ENCODE measurements around the gene THOC7. TPM values are rescaled to one million over a fixed set of nuclear protein-coding genes. Genes with fewer than 3 reads are reported as not detected.

Gene THOC7
- total RNA-seq, 2 donors from 2014 or later: 38.0 to 68.9 TPM

GRCh38 chr3:63910891-63911290 is 47.3 kb upstream of the THOC7 start:
- ATAC-seq (ENCODE audit: insufficient number of reproducible peaks, low FRiP score, low read depth): no peak
- Histone ChIP-seq H3K36me3 (no peaks in the 10 kb centered on the region), H3K4me3 (peak overlapping the region; percentile 94), H3K27ac (peak overlapping the region in 1 of 2 donors; percentile 98), H3K27me3 (replicated peaks; ENCODE audit: insufficient read depth) (no peaks in the 10 kb centered on the region), H3K9me3 (no peaks in the 10 kb centered on the region), H3K4me1 (ENCODE audit: control insufficient read depth in 1 of 2, low read depth in 2 of 2) (peaks cover 15 to 26% of the 10 kb centered on the region in 2 donors)
- TF ChIP-seq CTCF (IDR thresholded peaks at IDR 0.05): no peak
- no peak for DNase-seq (ENCODE audit: low spot score)

- ATAC-seq (ENCODE audit: insufficient number of reproducible peaks, low FRiP score, low read depth): no peak
- no peak for DNase-seq (ENCODE audit: low spot score)
- H3K27ac ChIP-seq: no peak overlapping the region
- no peak for TF ChIP-seq CTCF (IDR thresholded peaks at IDR 0.05)
- H3K9me3 ChIP-seq: no peaks in the 10 kb centered on the region
- H3K4me1 ChIP-seq (ENCODE audit: control insufficient read depth in 1 of 2, low read depth in 2 of 2): peaks cover 15 to 26% of the 10 kb centered on the region in 2 donors
- no peaks in the 10 kb centered on the region for H3K27me3 ChIP-seq (replicated peaks; ENCODE audit: insufficient read depth)
- no peaks in the 10 kb centered on the region for H3K36me3 ChIP-seq
- no peak overlapping the region for H3K4me3 ChIP-seq
Observed at GRCh38 chr3:63910001-63910400, 46.4 kb upstream of the THOC7 start.

GRCh38 chr3:63909431-63909830 is 45.8 kb upstream of the THOC7 start:
- H3K27me3 ChIP-seq (replicated peaks; ENCODE audit: insufficient read depth): no peaks in the 10 kb centered on the region
- no peak for TF ChIP-seq CTCF (IDR thresholded peaks at IDR 0.05)
- H3K4me1 ChIP-seq (ENCODE audit: control insufficient read depth in 1 of 2, low read depth in 2 of 2): peaks cover 15 to 22% of the 10 kb centered on the region in 2 donors
- ATAC-seq (ENCODE audit: insufficient number of reproducible peaks, low FRiP score, low read depth) (no peak), DNase-seq (ENCODE audit: low spot score) (no peak)
- no peak overlapping the region for H3K4me3 ChIP-seq
- H3K27ac ChIP-seq: no peak overlapping the region
- no peaks in the 10 kb centered on the region for H3K36me3 ChIP-seq
- H3K9me3 ChIP-seq: no peaks in the 10 kb centered on the region

GRCh38 chr3:63908776-63909175 is 45.2 kb upstream of the THOC7 start:
- TF ChIP-seq CTCF (IDR thresholded peaks at IDR 0.05): no peak
- no peak for ATAC-seq (ENCODE audit: insufficient number of reproducible peaks, low FRiP score, low read depth)

DNA sequence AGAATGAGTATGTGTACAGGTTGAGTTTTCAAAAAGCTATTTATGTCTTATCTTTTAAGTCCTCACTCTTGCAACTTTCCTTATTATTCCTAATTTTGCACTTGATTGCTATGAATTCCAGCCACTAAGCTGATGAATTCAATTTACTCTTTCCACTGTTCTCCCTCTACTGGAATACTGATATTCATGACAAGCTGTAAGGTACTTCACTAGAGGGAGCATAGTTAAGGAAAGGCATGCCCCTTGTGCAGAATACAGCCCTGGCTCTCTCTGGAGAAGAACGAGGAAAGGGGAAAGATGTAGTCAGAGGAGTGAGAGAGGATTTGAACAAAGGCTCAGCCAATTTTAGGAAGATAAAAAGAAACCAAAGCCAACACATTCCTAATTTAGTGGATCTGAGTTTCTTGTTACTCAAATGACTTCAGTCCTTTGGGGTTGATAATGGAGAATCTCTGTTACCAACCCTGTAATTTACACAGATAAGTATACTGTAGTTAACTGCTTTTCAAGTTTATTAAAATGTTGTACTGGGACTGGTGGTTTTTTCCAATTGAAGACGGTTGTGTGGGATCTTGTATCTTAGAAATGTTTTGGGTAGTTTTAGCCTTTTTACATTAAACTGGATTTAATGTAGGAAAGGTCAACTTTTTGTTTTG is 44.6 kb upstream of the THOC7 start:
- H3K4me1 ChIP-seq (ENCODE audit: control insufficient read depth in 1 of 2, low read depth in 2 of 2): peaks cover 5 to 21% of the 10 kb centered on the region in 2 donors
- no peaks in the 10 kb centered on the region for H3K36me3 ChIP-seq
- no peak for ATAC-seq (ENCODE audit: insufficient number of reproducible peaks, low FRiP score, low read depth)
- H3K4me3 ChIP-seq: no peak overlapping the region
- TF ChIP-seq CTCF (IDR thresholded peaks at IDR 0.05): no peak
- no peaks in the 10 kb centered on the region for H3K27me3 ChIP-seq (replicated peaks; ENCODE audit: insufficient read depth)
- H3K27ac ChIP-seq: no peak overlapping the region
- DNase-seq (ENCODE audit: low spot score): no peak
- no peaks in the 10 kb centered on the region for H3K9me3 ChIP-seq

More at GRCh38 chr3:63908776-63909175, 45.2 kb upstream of the THOC7 start:
- Histone ChIP-seq H3K27ac (no peak overlapping the region), H3K9me3 (no peaks in the 10 kb centered on the region), H3K4me1 (ENCODE audit: control insufficient read depth in 1 of 2, low read depth in 2 of 2) (peaks cover 11 to 21% of the 10 kb centered on the region in 2 donors), H3K4me3 (no peak overlapping the region), H3K27me3 (replicated peaks; ENCODE audit: insufficient read depth) (no peaks in the 10 kb centered on the region), H3K36me3 (no peaks in the 10 kb centered on the region)
- DNase-seq (ENCODE audit: low spot score): no peak

Measured in thoracic aorta (tissue), 2 donors.